ENCODE data around the gene MYRFL. TPM values are rescaled to one million over a fixed set of nuclear protein-coding genes. Genes with fewer than 3 reads are reported as not detected.

MYRFL gene
- total RNA-seq = not detected in 2 replicates

GRCh38 chr12:69824966-69825560, at the start of gene MYRFL:
MYRFL (plus strand) TSS chr12:69825227; CDS start chr12:69825518, 291 bp downstream.

Other genes with a start within 250 kb of the MYRFL start
- gene CCT2, start 239.8 kb upstream of the MYRFL start, total RNA-seq = 133 and 167 TPM in 2 replicates
- gene LRRC10, start 214.3 kb upstream of the MYRFL start, total RNA-seq = not detected in 2 replicates
- not detected in 2 replicates for gene BEST3, start 125.9 kb upstream of the MYRFL start, total RNA-seq
- gene RAB3IP, start 86.4 kb upstream of the MYRFL start, total RNA-seq = 2.6 and 9.2 TPM in 2 replicates

Measured in cardiac atrium fibroblast (primary cell).